ENCODE data around the gene STEAP1B. TPM values are rescaled to one million over a fixed set of nuclear protein-coding genes. Genes with fewer than 3 reads are reported as not detected.

Gene STEAP1B
- total RNA-seq, 1 experiment from 2014 or later = not detected

- DNase-seq (ENCODE audit: low read depth) = no peak
- in situ Hi-C loops (cut with HindIII; ENCODE audit: low pct_unique_long_range_greater_than_20kb, low sequenced_read_pairs) = no loop called here
These were observed 105.9 kb downstream of the STEAP1B start for GRCh38 chr7:22393913-22394729.

GRCh38 chr7:22390516-22390915 is 109.5 kb downstream of the STEAP1B start:
- in situ Hi-C loops (cut with HindIII; ENCODE audit: low pct_unique_long_range_greater_than_20kb, low sequenced_read_pairs) = no loop called here
- DNase-seq (ENCODE audit: low read depth) = no peak

- in situ Hi-C loops (cut with HindIII; ENCODE audit: low pct_unique_long_range_greater_than_20kb, low sequenced_read_pairs) = no loop called here
- DNase-seq (ENCODE audit: low read depth) = no peak
These were observed 110.1 kb downstream of the STEAP1B start for GRCh38 chr7:22389892-22390291.

DNA sequence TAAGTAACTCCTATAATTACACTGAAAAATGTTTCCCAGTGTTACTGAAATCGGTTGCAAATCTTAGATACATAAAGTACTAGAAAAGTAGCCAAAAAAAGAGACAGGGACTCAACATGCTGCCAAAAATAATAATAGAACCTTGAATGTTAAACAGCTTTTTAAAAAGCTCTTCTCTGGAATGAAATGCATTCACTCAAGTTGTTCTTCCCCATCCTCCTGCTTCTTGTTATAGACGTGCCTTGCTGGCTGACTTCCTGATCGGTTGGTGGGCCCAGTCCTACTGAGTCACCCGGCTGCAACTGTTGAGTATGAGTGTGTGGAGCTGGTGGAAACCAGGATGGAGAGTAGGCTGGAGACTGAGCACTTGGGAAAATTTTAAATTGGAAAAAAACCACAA is 112.4 kb downstream of the STEAP1B start:
- in situ Hi-C loops (cut with HindIII; ENCODE audit: low pct_unique_long_range_greater_than_20kb, low sequenced_read_pairs) = no loop called here
- no peak for DNase-seq (ENCODE audit: low read depth)

DNA sequence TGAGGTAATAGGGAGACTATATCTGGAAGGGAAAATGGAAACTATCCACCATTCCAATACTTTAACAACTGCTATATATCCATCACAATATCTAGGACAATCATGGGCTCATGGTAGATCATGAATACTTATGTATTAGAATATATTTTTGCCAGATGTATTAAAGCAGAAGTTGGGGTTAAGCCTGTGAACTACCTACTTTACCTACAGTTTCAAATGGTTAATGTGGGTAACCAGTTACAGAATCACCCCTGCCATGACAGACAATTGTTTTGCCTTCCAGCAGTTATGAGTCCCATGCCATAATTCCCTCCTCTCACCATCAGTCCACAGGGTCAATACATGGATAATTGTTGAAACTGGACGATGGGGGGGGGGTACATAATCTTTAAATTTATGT is 113.1 kb downstream of the STEAP1B start:
- DNase-seq (ENCODE audit: low read depth) = no peak
- in situ Hi-C loops (cut with HindIII; ENCODE audit: low pct_unique_long_range_greater_than_20kb, low sequenced_read_pairs) = no loop called here

DNA sequence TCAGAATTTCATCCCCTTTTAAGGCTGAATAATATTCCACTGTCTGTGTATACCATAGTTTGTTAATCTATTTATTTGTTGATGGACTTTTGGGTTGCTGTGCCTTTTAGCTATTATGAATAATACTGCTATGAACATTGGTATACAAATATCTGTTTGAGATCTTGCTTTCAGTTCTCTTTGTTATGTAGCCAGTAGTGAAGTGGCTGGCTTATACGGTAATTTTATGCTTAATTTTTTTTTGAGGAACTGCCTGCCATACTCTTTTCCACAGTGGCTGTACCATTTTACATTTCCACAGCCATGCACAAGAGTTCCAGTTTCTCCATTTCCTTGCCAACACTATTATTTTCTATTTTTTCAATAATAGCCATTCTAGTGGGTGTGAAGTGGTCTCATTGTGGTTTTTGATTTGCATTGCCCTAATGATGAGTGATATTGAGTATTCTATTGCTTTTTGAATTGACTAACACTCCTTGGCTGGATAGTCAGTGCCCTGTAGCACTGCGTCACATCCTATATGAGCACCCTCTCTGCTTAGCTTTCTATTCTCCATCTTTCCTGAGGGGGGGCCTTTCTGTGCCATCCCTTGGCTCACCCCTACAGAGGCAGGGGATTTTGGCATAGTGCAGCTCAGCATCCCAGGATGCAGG is 113.7 kb downstream of the STEAP1B start:
- DNase-seq (ENCODE audit: low read depth) = no peak
- in situ Hi-C loops (cut with HindIII; ENCODE audit: low pct_unique_long_range_greater_than_20kb, low sequenced_read_pairs) = no loop called here

DNA sequence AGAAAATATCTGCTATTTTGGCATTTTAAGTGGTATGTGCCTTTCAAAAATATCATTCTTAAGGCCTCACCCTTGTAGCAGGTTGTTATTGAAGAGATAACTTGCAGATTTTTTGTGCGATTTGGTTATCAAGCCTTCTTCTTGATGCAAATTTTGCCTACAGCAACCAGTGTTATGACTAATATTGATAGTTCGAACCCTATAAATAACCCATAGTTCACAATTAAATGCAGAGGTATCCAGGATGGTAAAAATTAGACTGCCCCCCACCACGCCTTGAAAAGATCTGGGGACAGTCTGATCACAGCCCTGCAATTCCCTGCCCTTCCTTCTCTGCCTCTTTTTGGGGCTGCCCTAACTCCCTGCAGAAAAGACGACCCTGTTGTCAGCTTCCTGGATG is 114.7 kb downstream of the STEAP1B start:
- DNase-seq (ENCODE audit: low read depth) = no peak
- in situ Hi-C loops (cut with HindIII; ENCODE audit: low pct_unique_long_range_greater_than_20kb, low sequenced_read_pairs) = no loop called here

GRCh38 chr7:22380333-22380732 is 119.7 kb downstream of the STEAP1B start:
- DNase-seq (ENCODE audit: low read depth) = no peak
- in situ Hi-C loops (cut with HindIII; ENCODE audit: low pct_unique_long_range_greater_than_20kb, low sequenced_read_pairs) = no loop called here

DNA sequence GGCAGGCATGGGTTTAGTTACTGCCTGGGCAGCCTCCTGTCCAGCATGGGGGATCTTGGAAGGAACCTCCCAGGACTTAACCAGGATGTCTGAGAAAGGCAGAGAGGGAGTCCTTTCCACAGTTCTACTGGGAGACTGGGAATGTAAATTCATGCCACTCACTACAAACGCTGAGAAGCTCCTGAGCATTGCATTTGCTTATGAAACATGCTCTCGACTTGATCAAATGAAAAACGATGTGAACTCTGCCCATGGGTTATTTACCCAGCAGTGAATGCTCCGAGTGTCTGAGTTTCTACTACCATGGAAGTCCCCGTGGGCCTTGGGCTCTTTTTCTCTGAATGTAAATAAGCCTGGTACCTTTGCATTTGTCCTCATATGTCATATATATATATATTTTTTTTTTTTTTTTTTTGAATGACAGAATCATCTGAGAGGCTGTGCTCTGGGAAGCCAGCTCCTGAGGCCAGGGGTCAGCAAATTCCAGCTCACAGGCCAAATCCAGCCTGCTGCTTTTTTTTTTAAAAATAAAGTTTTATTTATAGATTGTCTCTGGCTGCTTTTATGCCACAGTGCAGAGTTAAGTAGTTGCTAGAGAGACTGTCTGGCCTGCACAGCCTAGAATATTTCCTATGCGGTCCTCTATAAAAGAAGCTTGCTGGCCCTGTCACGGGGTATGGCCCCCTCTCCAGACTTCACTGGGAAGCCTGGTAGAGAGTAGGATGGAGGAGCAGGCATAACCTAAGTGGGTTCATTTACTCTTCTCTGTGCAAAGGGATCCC is 121.6 kb downstream of the STEAP1B start:
- in situ Hi-C loops (cut with HindIII; ENCODE audit: low pct_unique_long_range_greater_than_20kb, low sequenced_read_pairs) = no loop called here
- DNase-seq (ENCODE audit: low read depth) = no peak

GRCh38 chr7:22377703-22378102 is 122.3 kb downstream of the STEAP1B start:
- in situ Hi-C loops (cut with HindIII; ENCODE audit: low pct_unique_long_range_greater_than_20kb, low sequenced_read_pairs) = no loop called here
- no peak for DNase-seq (ENCODE audit: low read depth)

- in situ Hi-C loops (cut with HindIII; ENCODE audit: low pct_unique_long_range_greater_than_20kb, low sequenced_read_pairs) = no loop called here
- no peak for DNase-seq (ENCODE audit: low read depth)
These were observed 124.5 kb downstream of the STEAP1B start for GRCh38 chr7:22375359-22376048.

- no peak for DNase-seq (ENCODE audit: low read depth)
- in situ Hi-C loops (cut with HindIII; ENCODE audit: low pct_unique_long_range_greater_than_20kb, low sequenced_read_pairs) = no loop called here
These were observed 126.1 kb downstream of the STEAP1B start for GRCh38 chr7:22373911-22374310.

DNA sequence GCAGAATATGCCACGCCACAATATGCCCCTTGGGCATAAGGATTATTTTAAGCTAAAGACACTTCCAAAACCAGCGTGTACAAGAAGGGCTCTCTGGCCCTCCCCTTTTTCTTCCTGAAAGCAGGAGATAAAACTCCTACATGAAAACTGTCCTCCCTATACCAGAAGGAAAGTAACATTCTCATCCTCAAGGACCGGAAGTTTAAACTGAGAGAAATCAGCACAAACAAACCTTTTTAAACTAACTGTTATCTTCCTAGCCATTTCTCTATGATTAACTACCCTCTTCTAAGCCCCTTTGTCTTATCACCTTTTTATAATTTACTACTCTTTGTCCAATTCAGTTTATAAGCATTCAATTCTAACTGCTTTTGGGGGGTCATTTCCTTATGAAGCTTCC is 126.6 kb downstream of the STEAP1B start:
- in situ Hi-C loops (cut with HindIII; ENCODE audit: low pct_unique_long_range_greater_than_20kb, low sequenced_read_pairs) = no loop called here
- no peak for DNase-seq (ENCODE audit: low read depth)

- DNase-seq (ENCODE audit: low read depth) = no peak
- in situ Hi-C loops (cut with HindIII; ENCODE audit: low pct_unique_long_range_greater_than_20kb, low sequenced_read_pairs) = no loop called here
These were observed 127.1 kb downstream of the STEAP1B start for GRCh38 chr7:22372863-22373262.

GRCh38 chr7:22371878-22372277 is 128.1 kb downstream of the STEAP1B start:
- in situ Hi-C loops (cut with HindIII; ENCODE audit: low pct_unique_long_range_greater_than_20kb, low sequenced_read_pairs) = no loop called here
- no peak for DNase-seq (ENCODE audit: low read depth)

All from Caki2 (cell line).